GM12872 (cell line): ENCODE results near the gene MLEC.

ENCODE experiments used
- CTCF ChIP-seq: IDR thresholded peaks from 3 replicates; pipeline ENCODE4 v1.5.1; 2011; ENCODE audit warnings: low read depth, mild to moderate bottlenecking, low read length, moderate library complexity; ENCODE audit not compliant: insufficient read depth

Gene MLEC

GRCh38 chr12:120698665-120699064 is 11.7 kb downstream of the MLEC start:
- no peak for TF ChIP-seq CTCF

- TF ChIP-seq CTCF: no peak
These were observed 12.6 kb downstream of the MLEC start for GRCh38 chr12:120699553-120699952.

- no peak for TF ChIP-seq CTCF
These were observed 13.9 kb downstream of the MLEC start for GRCh38 chr12:120700886-120701285.

- no peak for TF ChIP-seq CTCF
These were observed 15.7 kb downstream of the MLEC start for GRCh38 chr12:120702637-120703036.

GRCh38 chr12:120703311-120703942 is 16.5 kb downstream of the MLEC start:
- TF ChIP-seq CTCF: no peak

GRCh38 chr12:120705618-120706017 is 18.7 kb downstream of the MLEC start:
- TF ChIP-seq CTCF: no peak

- no peak for TF ChIP-seq CTCF
These were observed 19.1 kb downstream of the MLEC start for GRCh38 chr12:120706029-120706428.
